Hindlimb muscle (tissue), 1 donor: Measurements from ENCODE around the gene CDCA5. TPM values are rescaled to one million over a fixed set of nuclear protein-coding genes. Genes with fewer than 3 reads are reported as not detected.

Source experiments
- DNase-seq: peaks from one replicate; pipeline ENCODE4 v3.0.0-alpha.2; 2013
- polyA plus RNA-seq: library from polyadenylated mRNA; unstranded; fragments of 120-200 nt; gene quantifications from one replicate; pipeline ENCODE4 v1.2.1, GENCODE V29; 2013; ENCODE audit not compliant: insufficient read length

CDCA5 gene, protein sequence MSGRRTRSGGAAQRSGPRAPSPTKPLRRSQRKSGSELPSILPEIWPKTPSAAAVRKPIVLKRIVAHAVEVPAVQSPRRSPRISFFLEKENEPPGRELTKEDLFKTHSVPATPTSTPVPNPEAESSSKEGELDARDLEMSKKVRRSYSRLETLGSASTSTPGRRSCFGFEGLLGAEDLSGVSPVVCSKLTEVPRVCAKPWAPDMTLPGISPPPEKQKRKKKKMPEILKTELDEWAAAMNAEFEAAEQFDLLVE
- 11.7 TPM for polyA plus RNA-seq

DNA sequence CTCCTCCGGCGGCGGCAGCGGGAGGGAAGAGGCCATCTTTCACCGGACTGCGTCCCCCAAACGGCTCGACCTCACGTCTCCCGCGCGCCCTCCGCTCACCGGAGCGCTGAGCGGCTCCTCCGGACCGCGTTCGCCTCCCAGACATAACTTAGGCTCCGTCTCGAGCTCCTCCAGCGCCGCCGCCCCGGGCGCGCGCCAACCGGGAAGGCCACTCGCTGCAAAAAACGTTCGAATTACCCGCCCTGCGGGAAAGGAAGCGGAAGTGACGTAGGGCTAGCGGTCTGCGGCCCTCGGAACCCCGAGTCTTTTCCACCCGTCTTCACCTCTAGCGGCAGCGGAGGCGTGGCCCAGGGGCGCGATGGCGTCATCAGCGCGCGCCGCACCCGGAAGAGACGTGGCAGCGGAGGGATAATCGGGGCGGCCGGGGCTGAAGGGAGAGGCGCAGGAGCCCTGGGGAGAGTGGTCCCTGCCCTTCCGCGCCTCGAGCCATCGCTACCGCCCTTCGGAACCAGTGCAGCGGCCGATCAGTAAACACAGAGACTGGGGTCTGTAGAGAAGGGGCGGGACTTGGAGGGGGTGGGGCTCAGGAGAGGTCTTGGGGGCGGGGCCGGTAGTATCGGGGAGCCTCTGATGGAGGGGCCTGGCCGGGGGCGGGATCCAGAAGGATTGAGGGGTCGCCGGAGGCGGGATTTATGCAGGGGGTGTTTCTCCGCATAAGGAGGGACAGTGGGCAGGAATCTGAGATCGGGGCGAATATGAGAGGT, at the start of gene CDCA5, which contains the start of gene ZFPL1:
Gene CDCA5 (minus strand): TSS at position 207 of the 764 bp plus-strand sequence. CDS start 62 bp downstream, at position 145.
Gene ZFPL1 (plus strand): TSS at position 389 of the 764 bp plus-strand sequence. CDS start 477 bp downstream, outside the sequence.
- peak; percentile 96 for DNase-seq

- no peak for DNase-seq
These were observed 49.3 kb upstream of the CDCA5 start for GRCh38 chr11:65132988-65133700.

GRCh38 chr11:65132238-65132987, 48.6 kb upstream of the CDCA5 start:
- DNase-seq = no peak

- DNase-seq = no peak
These were observed 48.0 kb upstream of the CDCA5 start for GRCh38 chr11:65131895-65132237.

DNA sequence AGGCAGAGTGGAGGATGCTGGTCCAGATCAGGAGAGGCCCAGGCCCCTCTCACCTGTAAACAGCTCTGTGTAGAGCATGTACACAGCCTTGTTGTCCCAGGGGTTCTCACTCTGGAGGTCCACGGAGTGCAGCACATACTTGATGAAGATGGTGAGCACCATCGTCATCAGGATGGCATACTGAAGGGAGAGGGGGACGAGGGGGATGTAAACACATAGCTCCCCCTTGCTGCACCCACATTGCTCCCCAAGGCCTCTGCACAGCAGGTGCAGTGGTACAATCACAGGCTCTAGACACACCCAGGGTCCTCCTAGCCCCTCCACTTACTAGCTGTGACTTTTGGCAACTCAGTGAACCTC, 47.6 kb upstream of the CDCA5 start:
- no peak for DNase-seq

DNA sequence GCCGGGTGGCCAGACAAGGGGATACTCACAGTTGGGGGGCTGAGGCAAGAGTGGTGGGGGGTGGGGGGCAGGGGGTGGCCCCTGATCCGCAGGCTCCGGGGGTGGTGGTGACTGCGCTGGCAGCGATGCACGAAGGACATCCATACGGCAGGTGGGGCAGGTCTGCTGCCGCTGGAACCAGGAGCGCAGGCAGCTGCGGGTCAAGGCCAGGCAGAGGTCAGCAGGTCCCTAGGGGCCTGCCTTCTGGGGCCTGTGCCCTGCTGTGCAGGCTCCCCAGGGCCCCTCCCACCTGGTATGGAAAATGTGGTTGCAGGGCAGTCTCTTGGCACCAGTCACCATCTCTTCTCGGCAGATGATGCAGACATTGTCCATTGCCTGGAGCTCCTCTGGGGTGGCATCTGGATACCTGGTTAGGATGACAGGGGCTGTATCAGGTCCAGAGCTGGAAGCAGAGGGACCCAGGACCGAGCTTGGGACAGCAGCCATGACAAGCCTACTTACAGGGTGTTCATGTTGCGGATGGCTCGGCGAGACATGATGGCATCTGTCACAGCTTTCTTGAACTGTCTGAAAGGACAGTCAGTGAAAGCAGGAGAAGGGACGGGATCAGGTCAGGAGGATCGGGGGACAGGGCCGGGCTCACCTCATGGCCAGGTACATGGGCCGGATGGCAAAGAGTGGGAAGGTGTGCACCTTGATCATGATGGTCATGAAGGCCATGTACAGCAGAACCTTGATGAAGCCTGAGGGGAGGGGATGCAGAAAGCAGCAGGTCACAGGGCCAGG, 47.0 kb upstream of the CDCA5 start:
- DNase-seq = no peak

DNA sequence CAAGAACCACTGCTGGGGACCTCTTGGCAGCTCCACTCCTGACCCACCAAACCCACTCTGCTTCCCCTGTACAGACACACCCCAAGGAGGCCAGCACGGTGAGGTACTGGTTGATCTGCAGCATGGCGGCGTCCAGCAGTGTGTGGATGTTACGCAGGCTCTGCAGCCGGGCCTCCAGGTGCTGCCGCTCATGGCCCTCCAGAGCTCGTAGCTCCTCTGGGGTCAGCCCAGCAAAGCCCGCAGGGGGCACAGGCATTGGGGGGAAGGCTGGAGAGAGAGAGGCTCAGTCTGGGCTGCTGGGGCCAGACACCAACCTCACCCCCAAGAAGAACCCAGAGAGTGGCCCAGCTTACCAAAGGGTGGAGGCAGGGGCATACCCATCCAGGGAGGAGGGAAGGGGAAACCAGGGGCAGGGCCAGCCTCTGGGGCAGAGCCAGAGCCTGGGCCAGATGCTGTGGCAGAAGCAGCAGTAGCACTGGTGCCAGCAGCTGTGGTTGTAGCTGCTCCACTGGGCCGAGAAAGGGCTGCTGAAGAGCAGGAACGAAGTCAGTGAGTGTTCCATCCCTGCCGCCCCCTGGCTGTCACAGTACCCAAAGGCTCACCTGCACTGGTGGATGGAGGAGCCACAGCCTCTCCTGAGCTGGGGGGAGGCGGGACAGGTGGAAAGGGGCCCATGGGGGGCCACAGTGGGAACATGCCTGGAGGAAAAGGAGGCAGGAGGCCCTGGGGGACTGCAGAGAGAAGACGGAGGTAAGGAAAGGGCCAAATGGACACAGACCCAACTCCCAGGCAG, 46.0 kb upstream of the CDCA5 start:
- no peak for DNase-seq

GRCh38 chr11:65128182-65129145, 44.6 kb upstream of the CDCA5 start:
- no peak for DNase-seq

- DNase-seq = no peak
These were observed 43.8 kb upstream of the CDCA5 start for GRCh38 chr11:65127473-65128181.

GRCh38 chr11:65126624-65127274, 42.9 kb upstream of the CDCA5 start:
- DNase-seq = no peak

- DNase-seq = no peak
These were observed 41.6 kb upstream of the CDCA5 start for GRCh38 chr11:65125197-65126056.

DNA sequence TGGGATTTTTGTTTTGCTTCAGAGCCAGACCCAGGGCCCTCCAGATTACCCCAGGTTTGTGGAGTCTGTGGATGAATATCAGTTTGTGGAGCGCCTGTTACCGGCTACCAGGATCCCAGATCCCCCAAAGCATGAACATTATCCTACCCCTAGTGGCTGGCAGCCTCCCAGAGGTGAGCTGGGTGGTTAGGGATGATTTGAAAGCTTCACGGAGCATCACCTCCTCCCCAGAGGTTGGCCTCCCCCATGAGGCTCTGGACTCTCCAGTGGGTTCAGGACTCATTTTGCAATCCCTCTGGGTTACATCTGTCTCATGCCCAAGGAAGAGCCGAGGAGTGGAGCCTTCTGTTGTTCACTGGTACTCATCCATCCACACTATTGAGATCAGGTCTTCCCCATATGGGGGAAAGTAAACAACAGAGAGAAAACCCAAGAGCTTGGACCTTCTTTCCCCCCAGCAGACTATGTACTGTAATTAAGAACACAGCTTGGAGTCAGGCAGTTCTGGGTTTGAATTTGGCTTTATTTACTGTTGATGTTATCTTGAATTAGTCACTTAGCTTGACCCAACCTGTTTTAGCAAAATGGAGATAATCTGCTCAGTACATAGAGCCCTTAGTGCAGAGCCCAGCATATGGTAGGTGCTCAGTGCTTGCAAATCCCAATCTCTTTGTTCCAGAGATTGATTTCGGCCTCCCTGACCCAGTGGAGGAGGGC, 40.8 kb upstream of the CDCA5 start:
- DNase-seq = no peak

- peak; percentile 97 for DNase-seq
These were observed 38.2 kb upstream of the CDCA5 start, which contains the start of the genes FAU and MRPL49 for GRCh38 chr11:65121865-65122696. TSS of gene FAU (minus strand) at chr11:65122134. CDS start at chr11:65121813, 321 bp downstream. TSS of gene MRPL49 (plus strand) at chr11:65122321. CDS start at chr11:65122347, 26 bp downstream.

DNA sequence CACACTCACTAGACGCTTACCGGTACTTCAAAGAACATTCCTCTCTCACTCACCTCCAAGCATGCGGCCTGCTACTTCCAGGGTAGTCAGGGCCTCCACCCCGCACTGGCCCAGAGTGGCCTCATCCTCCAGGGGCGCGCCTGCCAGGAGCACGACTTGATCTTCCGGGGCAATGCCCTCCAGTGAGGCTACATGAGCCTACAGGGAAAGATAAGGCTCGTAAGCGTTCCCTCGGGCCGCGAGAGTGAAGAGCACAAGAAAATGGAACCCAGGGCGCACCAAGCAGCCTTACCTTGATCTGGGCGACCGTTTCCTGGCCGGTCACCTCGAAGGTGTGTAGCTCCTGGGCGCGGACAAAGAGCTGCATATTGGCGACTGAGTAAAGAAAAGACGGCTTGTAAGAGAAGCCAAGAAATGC, 37.6 kb upstream of the CDCA5 start:
- DNase-seq = no peak

GRCh38 chr11:65120831-65121230, 37.0 kb upstream of the CDCA5 start:
- no peak for DNase-seq

GRCh38 chr11:65119670-65119995, 35.8 kb upstream of the CDCA5 start:
- no peak for DNase-seq
